Measurements from ENCODE around the gene HNRNPA0.

HNRNPA0 gene

GRCh38 chr5:137761566-137761965, 7.4 kb upstream of the HNRNPA0 start:
- TF ChIP-seq CTCF (IDR thresholded peaks at IDR 0.05; ENCODE audit: low read depth, low read length): no peak
- no peak for DNase-seq (ENCODE audit: low read depth, low spot score)
- no peak overlapping the region for H3K4me3 ChIP-seq (ENCODE audit: low read depth, low read length)
- in situ Hi-C loops (cut with HindIII; ENCODE audit: low sequenced_read_pairs): no loop called here

GRCh38 chr5:137760719-137761516, 6.8 kb upstream of the HNRNPA0 start:
- no peak for TF ChIP-seq CTCF (IDR thresholded peaks at IDR 0.05; ENCODE audit: low read depth, low read length)
- in situ Hi-C loops (cut with HindIII; ENCODE audit: low sequenced_read_pairs): no loop called here
- no peak for DNase-seq (ENCODE audit: low read depth, low spot score)
- H3K4me3 ChIP-seq (ENCODE audit: low read depth, low read length): no peak overlapping the region

GRCh38 chr5:137760294-137760693, 6.1 kb upstream of the HNRNPA0 start:
- no peak overlapping the region for H3K4me3 ChIP-seq (ENCODE audit: low read depth, low read length)
- in situ Hi-C loops (cut with HindIII; ENCODE audit: low sequenced_read_pairs): no loop called here
- TF ChIP-seq CTCF (IDR thresholded peaks at IDR 0.05; ENCODE audit: low read depth, low read length): no peak
- DNase-seq (ENCODE audit: low read depth, low spot score): no peak

GRCh38 chr5:137758715-137759306, 4.6 kb upstream of the HNRNPA0 start:
- no peak overlapping the region for H3K4me3 ChIP-seq (ENCODE audit: low read depth, low read length)
- no peak for DNase-seq (ENCODE audit: low read depth, low spot score)
- TF ChIP-seq CTCF (IDR thresholded peaks at IDR 0.05; ENCODE audit: low read depth, low read length): no peak
- in situ Hi-C loops (cut with HindIII; ENCODE audit: low sequenced_read_pairs): no loop called here

GRCh38 chr5:137758121-137758520, 4.0 kb upstream of the HNRNPA0 start:
- TF ChIP-seq CTCF (IDR thresholded peaks at IDR 0.05; ENCODE audit: low read depth, low read length): no peak
- in situ Hi-C loops (cut with HindIII; ENCODE audit: low sequenced_read_pairs): no loop called here

GRCh38 chr5:137757634-137758033, 3.5 kb upstream of the HNRNPA0 start:
- no peak overlapping the region for H3K4me3 ChIP-seq (ENCODE audit: low read depth, low read length)
- DNase-seq (ENCODE audit: low read depth, low spot score): no peak
- in situ Hi-C loops (cut with HindIII; ENCODE audit: low sequenced_read_pairs): no loop called here
- no peak for TF ChIP-seq CTCF (IDR thresholded peaks at IDR 0.05; ENCODE audit: low read depth, low read length)

More at GRCh38 chr5:137758121-137758520, 4.0 kb upstream of the HNRNPA0 start:
- H3K4me3 ChIP-seq (ENCODE audit: low read depth, low read length): no peak overlapping the region
- DNase-seq (ENCODE audit: low read depth, low spot score): no peak
